Measurements from ENCODE around the gene BCL2A1.
A peak's percentile ranks its signal among the peaks of the same experiment; 100 is the strongest.
"Not testable (repeated sequence)": the region's sequence is repeated elsewhere in the genome, so short reads cannot be mapped to it uniquely, and the experiment has no call there.

The BCL2A1 gene

DNA sequence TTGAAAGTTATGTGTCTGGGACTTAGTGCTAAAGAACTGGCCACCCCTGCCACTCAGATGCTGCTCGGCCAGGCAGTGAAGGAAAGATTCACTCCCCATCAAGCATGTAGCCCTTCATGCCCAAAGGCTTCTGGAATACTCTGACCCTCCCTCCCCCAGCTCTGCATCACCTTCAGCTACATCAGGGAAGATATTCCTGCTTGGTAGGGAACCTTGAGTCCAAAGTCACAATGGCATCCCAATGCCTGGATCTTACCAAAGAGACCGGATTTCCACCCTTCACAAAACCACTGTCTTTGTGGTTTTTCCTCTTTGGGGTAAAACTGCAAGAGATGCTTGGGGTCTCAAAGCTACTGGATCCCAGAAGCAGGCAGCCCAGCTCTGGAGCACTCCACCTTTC is 18.2 kb upstream of the BCL2A1 start:
- no peak for DNase-seq (ENCODE audit: low spot score)

DNA sequence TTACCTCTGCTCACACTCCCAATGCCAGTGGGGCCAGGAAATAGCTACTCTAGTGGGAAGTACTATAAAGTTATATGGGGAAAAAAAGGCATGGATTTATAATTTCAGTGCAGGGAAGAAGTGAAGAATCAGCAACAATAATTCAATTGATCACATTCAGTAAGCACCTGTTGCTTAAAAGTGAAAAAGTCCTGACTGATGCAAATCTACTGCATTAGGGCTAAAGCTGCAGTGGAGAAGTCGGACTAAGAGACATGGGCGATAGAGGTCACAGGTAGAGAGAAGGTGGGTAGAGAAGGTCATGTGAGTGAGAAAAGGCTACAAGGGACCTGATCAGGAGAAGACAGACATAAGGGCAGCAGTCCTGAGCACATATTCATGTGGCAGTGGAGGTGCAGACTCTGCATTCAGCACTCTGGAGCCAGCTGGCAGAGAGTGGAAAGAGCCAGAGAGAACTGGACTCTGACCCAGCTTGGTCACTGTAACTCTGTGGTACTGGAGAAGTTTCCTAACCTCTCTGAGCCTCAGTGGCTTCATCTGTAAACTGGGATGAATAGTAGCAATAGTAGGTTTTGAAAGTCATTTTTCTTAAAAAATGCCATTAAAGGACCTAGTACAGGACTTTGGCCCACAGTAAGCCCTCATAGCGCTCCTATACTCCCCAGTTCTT is 17.6 kb upstream of the BCL2A1 start:
- no peak for DNase-seq (ENCODE audit: low spot score)

DNA sequence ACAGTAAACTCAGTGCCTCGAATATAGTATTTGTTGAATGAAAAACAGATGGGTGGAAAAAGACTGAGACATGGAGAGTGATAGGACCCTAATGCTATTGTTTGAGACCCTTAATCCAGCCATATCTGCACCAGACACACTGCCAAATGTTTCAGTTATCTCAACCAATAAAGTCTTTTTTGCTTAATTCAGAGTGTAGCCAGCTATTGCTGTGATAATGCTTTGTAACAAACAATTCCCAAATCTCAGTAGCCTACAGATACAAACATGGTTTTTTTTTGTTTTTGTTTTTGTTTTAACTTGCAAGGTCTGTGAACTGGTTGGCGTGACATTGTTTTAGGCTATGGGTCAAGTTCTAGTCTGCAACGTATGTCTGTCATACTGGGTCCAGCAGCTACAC is 17.0 kb upstream of the BCL2A1 start:
- no peak for DNase-seq (ENCODE audit: low spot score)

DNA sequence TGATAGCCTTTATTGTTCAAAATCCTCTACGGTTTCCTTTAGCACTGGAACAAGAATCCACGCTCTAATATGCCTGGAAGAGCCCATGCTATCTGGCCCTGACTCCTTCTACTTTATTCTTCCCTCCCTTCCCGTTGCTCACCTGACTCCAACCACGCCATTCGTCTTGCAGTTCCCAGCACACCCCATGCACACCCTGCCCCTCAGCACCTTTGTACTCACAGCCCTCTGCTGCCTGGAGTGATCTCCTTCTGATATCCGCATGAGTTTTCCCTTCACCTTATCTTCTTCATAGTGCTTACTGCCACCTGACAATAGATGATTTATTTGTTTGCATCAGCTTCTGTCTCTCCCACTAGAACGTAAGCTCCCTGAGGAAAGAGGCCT is 16.6 kb upstream of the BCL2A1 start:
- DNase-seq (ENCODE audit: low spot score) = no peak

DNA sequence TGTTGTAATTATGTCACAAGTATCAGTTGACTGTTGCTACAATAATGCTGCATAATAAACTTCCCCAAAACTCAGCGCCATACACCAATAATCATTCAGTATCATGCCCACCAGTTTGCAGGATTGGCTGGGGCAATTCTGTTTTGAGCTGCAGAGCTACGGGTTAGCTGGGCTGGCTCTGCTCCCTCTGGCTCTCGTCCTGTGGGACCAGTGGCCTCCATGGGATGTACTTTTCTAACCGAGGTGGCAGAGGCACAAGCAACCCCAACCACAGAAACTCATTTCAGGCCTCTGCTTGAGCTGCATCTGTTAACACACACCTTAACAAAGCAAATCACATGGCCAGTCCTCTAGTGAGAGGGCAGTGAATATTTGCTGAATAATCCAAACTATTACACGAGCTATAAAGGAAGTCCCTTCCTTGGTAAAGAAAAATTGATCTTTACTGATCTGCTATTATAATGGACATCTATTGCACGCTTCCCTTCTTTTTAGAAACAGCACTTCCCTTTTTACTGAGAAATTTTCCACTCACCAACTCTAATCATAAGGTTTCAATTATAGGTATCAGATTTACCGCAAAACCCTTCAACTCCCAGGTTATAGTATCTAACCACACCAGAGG is 10.9 kb upstream of the BCL2A1 start:
- no peak for DNase-seq (ENCODE audit: low spot score)

DNA sequence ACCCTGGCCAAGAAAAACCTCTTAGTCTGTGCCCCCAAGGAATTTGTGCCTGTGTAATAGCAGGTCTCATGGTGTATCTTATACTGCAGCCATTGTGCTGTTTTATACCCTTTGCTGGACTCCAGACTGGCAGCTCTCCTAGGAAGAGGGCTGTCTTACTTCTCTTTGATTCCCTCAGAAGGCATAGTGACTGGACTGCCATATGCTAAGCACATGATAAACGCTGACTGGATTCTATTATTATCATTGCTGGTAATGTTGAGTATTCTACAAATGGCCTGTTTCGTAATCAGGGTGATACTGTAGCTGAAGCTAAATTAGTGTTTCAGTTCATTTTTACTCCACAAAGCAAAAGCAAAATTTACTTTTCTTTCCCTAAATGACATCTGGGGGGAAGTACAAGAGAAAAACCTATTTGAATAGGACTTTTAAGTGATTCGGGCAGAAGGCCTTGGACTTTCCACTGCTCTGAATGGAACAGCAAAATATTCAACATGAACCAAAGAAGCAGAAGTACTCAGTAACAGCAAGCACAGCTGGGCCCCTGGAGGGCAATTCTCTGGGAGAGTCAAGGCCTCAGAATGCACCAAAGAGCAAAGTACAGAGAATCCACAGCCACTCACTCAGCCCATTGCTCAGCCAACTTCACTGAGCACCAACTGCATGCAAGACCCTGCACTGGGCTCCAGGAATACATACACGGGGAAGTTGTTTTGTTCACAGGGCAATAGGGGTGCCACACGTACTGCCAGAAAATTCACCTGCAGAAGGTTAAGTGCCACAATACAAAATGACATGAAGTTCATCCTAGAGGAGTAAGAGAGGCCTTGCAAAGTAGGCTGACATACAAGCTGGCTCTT is 7.9 kb upstream of the BCL2A1 start:
- DNase-seq (ENCODE audit: low spot score) = peak; percentile 16

DNA sequence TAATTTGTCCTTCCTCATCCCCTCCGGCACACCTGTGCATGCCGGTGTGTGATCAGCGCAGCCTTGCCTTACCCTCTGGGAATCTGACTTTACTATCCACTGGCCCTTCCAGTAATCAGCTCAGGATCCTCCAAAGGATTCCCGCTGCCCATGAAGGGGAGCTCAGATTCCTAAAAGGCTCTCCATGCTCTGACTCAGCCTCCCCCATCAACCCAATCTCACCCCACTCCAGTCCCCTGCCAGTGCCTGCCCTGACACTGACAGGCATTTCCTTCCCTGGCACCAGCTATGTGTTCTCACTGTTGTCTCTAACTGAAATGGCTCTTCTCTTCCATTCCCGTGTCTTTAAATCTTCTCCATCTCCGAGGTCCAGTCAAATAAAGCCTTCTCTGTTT is 7.3 kb upstream of the BCL2A1 start:
- no peak for DNase-seq (ENCODE audit: low spot score)

DNA sequence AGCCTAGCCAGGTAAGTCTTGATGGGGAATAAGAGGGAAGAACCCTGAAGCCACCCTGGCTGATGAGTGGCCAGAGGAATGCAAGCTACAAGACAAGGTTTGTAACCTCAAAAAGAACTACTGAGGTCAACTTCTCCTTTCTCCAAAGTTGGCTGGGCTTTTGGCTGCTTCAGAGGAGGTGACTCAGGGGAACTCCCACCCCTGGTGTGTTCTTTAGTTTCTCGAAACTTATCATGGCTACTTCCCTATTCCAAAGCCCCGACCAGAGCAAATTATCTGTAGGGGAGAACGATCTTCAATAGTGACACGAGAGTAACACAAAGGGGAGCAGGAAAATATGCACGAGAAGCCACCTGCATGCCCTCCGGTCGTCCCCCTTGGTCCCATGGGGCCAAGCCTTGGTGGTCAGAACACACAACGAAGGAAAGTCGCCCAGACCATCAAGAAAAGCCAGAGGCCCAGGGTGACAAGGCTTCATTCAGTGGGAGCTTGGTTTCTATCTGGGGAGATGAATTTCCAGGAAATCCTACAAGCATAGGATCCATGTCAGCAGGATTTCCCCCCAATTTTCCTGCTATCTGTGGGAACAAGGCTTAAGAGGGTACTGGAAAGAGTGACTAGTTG is 6.5 kb upstream of the BCL2A1 start:
- peak; percentile 33 for DNase-seq (ENCODE audit: low spot score)

DNA sequence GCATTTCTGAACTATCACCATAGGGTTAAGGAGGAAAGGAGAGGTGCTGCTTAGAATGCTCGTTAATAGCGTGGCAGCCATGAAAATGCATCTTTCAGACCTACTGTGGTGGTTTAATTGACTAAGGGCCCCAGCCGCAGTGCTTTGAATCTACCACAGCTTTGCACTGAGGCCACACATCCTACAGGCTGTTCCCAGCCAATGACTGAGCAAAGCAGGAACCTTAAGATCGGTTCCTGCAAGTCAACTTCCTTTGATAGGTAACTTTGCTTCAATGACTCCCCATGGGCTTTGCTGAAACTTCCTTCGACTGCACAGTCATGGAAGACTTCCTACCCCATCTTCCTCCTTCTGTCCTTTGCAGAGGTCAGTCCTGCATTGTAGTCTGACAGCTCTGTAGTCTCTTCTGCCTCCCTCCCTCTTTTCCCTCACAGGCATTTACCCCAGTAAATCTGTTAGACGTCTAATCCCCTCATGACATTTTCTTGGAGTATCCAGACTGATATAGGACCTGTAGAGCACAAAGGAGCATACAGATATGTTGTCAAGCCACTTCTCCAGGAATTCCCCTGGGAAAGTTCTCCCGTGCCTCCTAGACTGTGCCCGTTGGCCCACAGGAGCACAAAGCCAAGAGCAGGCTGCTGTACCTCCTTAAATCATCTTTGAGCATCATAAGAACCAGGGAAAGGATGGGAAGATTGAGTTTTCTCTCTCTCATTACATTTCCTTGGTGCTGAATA is 2.6 kb upstream of the BCL2A1 start:
- DNase-seq (ENCODE audit: low spot score) = no peak

DNA sequence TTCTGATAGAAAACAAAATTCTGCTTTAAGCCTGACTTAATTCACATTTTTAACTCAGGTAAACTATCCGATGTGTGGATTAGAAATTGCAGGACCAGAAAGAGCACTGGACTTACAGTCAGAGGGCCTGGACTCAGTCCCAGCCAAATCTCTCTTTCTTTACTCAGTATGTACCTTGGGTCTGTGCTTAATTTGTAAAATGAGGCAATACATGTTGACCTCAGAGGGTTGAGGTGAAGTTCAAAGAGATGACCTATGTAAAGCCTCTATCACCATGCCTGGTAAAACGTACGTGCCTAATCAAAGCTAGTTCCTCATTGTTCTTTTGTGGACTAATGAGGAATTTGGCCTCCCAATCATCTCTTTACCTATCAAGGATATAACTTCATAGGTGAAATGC is 1.9 kb upstream of the BCL2A1 start:
- DNase-seq (ENCODE audit: low spot score) = no peak

DNA sequence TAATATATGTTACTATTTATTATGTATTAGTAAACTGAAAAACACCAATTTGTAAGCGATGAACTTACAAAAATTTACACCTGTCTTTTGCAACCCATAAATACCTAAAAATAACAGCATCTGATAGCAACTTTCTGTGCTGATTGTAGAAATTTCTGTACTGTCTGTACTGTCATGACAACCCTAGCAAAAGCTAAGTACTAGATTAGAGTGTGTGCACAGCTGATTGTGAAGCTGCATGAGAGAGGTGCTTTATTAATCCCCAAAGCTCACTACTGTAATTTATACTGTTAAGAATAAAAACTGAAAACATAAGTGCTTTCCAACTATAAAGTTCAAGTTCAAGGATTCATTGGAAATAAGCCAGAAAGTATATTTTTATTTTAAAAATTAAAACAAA is 815 bp downstream of the BCL2A1 start:
- DNase-seq (ENCODE audit: low spot score) = no peak

DNA sequence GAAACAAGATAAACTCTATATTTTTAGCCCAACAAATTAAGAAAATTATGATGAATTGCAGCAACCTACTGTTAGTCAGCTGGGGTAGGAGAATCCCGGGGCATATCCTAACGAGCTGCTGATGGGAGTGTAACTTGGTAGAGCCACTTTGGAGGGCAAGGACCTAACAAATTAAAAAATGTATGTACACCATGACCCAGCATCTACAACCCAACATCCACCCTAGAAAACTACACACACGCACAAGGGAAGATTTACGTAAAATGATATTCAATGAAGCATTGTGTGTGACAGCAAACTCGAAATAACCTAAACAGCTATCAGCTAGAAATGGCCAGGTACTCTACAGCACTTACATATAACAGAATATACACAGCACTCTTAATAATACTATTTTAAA is 1.9 kb downstream of the BCL2A1 start:
- no peak for DNase-seq (ENCODE audit: low spot score)

DNA sequence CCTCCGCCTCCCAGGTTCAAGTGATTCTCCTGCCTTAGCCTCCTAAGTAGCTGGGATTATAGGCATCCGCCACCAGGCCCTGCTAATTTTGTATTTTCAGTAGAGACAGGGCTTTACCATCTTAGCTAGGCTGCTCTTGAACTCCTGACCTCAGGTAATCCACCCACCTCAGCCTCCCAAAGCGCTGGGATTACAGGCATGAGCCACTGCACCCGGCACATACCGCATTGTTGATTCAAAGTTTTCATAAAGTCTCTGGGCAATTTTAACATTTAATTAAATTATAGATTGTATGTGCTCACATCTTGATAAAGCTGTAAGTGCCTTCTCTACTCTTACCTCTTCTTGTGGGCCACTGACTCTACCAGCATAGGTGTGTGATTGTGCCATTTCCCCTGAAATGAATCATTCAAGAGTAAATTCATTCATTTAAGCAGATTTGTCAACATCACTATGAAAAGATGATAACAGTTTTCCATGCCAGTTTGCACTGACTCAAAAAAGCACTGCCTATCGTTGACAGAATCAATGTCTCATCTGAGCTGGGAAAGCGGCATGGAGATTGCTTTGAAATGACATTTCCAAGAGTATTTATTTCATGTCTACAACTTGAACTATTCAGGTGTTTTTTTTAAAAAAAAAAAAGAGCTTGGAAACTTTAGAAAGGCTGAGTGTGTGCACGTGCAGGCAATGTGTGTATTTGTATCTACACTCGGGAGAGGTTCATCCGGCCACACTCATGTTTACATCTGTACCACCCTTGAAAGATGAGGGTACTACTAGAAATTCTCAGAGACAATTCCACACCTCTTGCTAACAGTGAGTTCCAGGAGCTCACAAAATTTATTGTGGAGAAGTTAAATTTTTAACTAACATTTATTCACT is 3.5 kb downstream of the BCL2A1 start:
- DNase-seq (ENCODE audit: low spot score) = no peak

DNA sequence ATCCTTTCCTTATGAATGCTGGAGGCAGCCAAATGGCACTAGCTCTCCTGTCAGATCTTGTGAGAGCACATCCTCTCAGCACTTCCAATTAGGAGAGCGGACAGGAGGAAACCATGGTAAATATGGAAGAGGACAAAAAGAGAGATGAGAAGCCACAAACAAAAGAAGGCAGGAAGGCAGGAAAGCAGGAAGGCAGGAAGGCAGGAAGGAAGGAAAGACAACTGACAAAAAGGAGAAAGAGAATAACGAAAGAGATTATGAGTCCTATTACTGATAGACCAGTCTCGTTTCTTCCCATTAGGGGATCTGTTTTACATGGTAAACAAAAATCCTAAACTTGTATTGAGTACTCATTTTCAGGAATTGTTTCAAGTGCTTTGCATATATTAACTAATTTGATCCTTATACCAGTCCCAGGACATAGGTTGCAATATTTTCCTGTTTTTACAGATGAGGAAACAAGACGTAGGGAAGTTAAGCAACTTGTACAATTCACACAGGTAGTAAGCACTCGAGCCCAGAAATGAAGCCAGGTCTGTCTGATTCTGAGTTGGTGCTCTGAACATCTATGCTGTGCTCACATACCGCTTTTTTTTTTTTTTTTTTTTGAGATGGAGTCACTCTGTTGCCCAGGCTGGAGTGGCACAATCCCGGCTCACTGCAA is 4.2 kb downstream of the BCL2A1 start:
- no peak for DNase-seq (ENCODE audit: low spot score)

DNA sequence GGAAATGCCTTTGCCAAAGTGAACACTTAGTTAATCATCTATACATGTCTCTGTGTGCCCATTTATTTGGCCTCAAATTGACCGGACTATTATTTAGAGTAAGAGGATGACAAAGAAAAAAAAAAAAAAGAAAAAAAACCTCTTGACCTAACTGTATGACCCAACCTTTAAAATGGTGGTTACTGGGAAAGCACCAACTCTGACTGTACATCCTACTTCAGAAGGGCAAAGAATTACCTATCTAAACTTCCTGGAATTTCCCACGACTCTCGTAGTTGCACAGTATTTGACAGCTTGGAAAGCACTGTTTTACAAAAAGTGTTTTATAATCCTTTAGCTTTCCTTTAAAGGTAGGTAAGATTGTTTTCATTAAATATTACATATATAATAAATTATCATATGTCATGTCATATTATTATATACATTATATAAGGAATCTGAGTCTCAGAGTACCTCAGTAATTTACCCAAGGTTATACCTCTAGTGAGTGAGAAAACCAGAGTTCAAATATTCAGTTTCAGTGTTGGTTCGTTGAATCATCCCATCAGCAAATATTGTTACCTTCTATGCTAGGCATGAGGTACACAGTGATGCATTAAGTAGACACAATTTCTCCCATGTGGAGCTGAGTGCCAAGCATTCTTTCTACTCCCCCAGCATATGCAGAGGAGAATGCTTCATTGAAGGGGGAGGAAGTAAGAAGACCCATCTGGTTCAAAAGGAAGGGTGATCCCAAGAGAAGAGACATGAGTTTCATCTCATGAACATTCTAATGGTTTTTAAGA is 5.0 kb downstream of the BCL2A1 start:
- no peak for DNase-seq (ENCODE audit: low spot score)

DNA sequence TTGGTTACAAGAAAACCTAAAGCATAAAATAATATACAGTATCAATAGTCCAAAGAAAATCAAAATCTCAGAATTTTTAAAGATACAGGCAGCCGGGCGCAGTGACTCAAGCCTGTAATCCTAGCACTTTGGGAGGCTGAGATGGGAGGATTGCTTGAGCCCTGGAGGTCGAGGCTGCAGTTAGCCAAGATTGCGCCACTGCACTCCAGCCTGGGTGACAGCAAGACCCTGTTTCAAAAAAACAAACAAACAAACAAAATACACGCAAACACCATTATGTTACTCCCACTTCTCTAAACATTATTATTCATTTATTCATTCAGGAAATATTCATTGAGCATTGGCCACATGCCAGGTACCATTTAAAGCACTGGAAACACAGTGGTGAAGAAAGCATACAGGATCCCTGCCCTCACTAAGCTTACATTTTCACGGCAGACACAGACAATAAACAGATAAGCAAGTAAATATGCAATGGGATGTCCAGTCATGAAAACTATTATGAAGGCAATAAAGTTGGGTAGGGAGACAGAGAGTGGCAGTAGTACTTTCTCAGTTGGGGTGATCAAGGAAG is 6.7 kb downstream of the BCL2A1 start:
- no peak for DNase-seq (ENCODE audit: low spot score)

DNA sequence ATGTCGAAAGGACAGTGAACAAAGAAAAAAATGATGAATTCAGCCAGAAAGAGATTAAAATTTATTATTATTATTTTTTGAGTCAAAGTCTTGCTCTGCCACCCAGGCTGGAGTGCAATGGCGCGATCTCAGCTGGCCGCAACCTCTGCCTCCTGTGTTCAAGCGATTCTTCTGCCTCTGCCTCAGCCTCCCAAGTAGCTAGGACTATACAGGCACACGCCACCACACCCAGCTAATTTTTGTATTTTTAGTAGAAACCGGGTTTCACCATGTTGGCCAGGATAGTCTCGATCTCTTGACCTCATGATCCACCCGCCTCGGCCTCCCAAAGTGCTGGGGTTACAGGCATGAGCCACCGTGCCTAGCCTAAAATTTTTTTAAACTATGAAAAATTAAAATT is 8.1 kb downstream of the BCL2A1 start:
- DNase-seq (ENCODE audit: low spot score) = not testable (repeated sequence)

DNA sequence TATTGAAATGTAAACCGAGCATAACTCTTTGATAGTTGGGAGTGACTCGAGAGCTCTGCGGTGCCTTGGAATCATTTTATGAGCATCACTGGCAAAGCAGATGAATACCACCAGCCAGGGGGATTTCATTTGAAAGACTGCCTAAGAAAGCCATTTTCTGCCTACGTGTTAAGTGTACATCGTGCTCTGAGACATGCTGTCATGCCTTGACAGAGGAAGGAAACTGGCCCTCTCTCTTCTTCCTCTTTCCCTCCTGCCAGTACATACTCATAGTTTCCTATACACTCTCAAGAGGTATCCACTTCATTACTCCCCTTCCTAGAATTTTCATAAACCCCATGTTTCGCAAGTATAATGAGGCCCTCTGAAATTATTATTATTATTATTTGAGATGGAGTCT is 8.8 kb downstream of the BCL2A1 start:
- DNase-seq (ENCODE audit: low spot score) = no peak

DNA sequence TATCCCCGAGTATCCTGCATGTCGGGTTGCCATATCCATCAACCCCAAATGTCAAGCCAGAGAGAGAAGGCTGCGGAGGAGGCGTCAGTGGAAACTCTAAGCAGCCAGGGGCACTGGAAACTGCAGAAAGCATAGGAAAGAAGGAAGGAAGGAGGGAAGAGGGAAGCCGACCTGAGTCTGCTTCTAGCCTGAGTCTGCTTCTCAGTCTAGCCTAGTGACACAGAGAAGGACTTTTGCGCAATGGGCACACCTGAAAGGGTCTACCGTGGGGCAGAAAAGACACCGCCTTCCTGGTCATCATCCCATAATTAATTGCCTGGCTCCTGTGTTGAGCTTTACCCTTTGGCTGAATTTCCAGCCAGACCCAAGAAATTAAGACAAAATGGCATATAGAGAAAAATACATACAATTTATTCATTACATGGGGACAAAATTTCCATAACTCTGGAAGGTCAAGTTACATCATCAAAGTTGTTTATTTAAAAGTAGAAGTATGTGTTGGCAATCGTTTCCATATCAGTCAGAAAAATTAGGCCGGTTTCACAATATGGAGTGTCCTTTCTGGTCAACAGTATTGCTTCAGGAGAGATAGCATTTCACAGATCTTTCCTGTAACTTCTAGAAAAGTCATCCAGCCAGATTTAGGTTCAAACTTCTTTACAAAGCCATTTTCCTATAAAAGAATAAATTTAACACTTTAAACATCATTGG is 10.3 kb downstream of the BCL2A1 start:
- DNase-seq (ENCODE audit: low spot score) = no peak
